Left ventricle myocardium superior (tissue), 1 donor: ENCODE data around the gene KIDINS220. TPM values are rescaled to one million over a fixed set of nuclear protein-coding genes. Genes with fewer than 3 reads are reported as not detected.

ENCODE experiments used
- ATAC-seq: fragments of 200-7000 bp; cut with Tn5 transposase; one replicate; pipeline ENCODE4 v1.9.1; 2020; ENCODE audit warnings: mild to moderate bottlenecking, moderate library complexity
- DNase-seq: peaks from one replicate; pipeline ENCODE4 v3.0.0-alpha.2; 2020
- intact Hi-C: fragments of 100-400 bp; cut with micrococcal nuclease; formaldehyde crosslinking; loops from one replicate; pipeline ENCODE4 v1.11.0; 2022
- total RNA-seq: library from RNA; stranded (reverse); fragmentation: NEBNext Ultra II Directional; extraction: Animal tissue kit (Norgen Biotek cat#: 25700); gene quantifications from one replicate; pipeline ENCODE4 v1.2.1, GENCODE V29; 2021
- donor health status: DM: no; HTN: yes; CAD: no; lungs with severe emphysema.

Gene KIDINS220
- total RNA-seq, 1 donor from 2014 or later = 55.3 TPM

DNA sequence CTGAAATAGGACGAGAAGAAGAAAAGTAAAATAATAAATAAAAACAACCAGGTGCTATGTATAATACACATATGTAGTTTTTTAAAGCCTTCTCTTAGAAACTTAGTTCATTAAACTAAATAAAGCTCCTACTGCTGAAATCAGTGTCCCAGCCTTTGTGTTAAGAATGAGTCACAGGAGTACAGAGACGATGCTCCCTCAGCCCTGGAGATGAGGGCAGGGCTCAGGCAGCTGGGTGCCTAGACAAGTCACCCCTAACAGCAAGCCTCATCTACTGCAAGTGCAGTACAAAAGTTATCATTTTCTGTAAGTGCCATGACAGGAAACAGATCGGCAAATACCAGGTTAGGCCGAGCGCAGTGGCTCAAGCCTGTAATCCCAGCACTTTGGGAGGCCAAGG is 18.2 kb downstream of the KIDINS220 start:
- ATAC-seq = peak; percentile 57
- DNase-seq = no peak
- intact Hi-C loops = no loop called here

DNA sequence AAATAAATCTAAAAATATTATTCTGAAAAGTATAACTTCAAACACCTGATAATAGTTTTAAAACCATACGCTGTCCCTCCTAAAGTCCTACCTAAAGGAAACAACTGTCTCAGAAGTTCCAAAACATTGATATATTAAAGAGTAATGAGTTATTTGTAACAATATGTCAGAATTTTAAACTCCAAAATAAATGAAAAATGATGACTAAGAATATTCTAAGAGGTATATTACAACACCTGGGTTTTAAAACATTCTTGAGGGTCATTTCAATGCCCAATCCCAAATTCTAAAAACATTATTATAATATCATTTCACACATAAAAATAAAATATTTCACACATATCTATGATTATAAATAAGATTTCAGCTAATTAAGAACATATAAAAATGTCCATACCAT is 20.2 kb downstream of the KIDINS220 start:
- DNase-seq (no peak), ATAC-seq (no peak)
- intact Hi-C loops = no loop called here

DNA sequence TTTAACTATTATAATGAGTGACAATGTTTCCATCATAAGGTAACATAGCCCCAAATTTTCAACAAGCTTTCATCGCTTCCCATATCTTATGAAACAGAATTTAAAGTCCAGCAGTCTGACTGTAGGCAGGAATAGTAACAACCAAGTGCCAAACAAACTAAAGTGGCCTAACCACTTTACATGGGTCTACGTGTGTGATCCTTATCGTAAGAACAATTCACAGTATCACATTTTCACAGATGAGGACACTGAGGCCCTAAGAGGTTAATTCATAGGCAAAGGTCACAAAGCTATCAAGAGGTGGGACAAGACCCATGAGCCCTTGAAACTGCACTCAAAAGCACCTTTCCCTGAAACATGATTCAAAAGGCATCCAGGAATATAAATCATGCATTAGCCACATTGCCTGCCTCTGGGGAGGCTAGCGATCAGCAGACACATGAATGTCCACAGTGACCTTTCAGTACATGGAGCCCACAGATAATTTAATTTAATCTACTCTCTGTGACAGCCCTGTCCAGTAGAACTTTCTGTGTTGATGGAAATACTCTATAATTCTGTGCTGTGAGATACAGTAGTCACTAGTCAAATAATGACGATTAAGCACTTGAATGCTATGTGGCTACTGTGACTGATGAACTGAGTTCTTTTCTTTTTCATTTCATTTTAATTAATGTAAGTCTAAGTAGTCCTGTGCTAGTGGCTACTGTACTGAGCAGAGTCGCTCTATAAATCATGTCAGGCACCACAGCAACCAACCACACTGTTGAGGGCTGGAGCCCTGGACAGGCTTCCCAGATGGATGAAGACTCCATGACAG is 30.3 kb downstream of the KIDINS220 start:
- DNase-seq (no peak), ATAC-seq (peak; percentile 46)
- intact Hi-C loops = no loop called here

DNA sequence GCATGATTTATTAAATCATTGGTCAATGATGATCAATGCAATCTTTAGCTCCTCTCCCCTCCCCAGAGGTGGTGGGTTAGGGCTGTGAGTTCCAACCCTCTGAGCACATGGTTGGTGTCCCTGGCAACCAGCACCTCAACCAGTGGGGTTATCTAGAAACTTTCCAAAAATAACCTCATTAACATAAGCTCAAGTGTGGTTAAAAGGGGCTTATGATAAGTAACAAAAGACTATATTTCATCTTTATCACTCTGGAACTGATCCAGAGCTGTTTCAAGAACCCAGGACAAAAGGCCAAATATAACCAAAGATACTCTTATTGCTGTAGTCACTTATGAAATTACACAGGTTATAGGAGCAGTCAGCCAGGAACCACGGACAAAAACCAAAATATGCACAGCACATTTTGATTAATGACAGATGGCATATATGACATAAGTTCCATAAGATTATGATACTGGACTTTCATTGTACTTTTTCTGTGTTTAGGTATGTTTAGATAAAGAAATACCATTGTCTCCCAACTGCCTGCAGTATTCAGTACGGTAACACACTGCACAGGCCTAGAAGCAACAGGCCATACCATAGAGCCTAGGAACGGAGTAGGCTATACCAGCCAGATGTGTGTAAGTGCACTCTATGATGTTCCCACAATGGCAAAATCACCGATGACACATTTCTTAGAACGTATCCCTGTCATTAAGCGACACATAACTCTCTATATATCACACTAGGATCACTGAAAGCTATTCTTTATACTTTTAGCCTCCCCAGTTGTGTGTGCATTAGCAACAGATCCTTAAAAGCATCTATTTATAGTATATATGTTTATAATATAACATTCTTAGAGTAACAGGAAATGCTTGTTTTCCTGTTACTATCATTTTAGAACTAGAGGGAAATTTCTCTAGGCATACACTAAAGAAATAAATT is 31.9 kb downstream of the KIDINS220 start:
- DNase-seq = peak; percentile 55

DNA sequence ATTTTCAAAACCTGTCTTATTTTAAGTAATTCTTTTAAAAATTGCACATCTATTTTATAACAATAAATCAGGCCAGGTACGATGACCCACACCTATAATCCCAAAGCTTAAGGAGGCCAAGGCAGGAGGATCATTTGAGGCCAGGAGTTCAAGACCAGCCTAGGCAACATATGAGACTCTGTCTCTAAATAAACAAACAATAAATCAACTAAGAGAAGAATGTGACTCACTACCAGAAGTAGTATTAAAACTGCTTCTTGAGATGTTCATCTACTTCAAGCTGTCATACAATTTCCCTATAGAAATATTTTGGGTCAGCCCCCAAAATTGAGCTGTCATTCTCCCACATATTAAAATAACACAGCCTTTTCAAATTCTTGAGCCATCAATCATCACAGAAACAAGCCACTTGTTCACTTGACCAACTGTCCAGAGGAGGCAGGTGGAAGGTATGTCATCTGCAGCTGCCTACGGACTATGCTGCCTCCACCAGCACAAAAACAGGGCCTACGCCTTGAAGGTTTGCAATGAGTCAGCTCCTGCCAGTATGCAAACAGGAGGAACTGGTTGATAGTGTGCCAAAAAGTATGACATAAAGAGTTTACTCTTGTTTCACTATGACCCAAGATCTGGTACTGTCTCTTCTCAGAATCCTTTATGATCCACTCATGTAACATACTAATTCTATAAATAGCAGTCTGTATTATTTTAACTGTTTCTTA is 33.6 kb downstream of the KIDINS220 start:
- DNase-seq = no peak

More for the DNA sequence above, 31.9 kb downstream of the KIDINS220 start:
- intact Hi-C loops = no loop called here
- peak; percentile 87 for ATAC-seq

DNA sequence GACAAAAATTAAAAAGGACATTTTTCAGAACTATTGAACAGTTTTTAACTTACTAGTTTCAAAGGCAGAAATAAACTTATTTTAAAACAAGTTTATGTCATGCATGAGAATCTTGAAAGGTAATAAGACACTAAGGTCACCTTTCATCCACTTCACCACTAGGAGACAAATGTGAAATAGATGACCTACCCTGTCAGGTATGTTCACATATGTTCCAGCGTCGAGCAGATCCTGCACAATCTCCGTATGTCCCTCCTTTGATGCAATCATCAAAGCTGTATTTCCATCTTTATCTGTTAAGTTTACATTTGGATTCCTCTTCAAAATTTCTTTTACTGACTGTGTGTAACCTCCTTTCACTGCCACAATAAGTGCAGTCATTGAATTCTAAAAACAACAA is 34.7 kb downstream of the KIDINS220 start:
- DNase-seq (no peak), ATAC-seq (no peak)
- intact Hi-C loops = no loop called here

More for the DNA sequence above, 33.6 kb downstream of the KIDINS220 start:
- intact Hi-C loops = no loop called here
- peak; percentile 46 for ATAC-seq

DNA sequence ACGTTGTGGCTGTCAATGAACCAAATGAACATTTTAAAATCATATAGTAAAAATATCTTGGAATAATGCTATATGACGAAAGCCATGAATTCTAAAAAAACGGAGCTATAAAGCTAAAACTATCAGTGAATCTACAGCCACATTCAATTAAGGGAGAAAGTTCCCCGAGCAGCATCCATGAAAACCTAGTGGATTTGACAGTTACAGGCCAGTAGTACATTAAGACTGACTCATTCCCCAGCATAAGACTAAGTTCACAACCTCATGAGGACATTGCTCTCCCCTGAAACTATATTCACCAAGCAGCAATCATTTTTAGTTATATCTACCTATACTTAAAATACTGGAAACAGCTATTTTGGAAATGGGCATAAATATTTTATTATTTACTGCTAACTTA is 36.6 kb downstream of the KIDINS220 start:
- intact Hi-C loops = no loop called here
- ATAC-seq (no peak), DNase-seq (no peak)

DNA sequence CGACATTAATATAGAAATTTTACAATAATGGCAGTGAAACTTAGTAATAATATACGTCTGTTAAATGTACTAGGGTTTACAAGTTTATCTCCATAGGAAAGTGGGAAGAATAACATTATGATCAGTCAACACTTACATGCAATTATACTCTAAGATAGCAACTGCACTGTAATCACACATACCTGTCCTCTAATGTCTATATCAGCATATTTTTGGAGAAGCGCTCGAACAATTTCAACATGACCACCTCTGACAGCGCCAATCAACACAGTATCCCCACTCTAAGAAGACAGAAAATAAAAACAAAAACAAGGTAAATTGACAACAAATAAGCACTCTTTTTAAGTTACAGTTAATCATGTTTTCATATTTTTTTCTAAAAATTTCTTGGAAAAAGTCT is 37.2 kb downstream of the KIDINS220 start:
- intact Hi-C loops = no loop called here
- ATAC-seq (no peak), DNase-seq (no peak)

DNA sequence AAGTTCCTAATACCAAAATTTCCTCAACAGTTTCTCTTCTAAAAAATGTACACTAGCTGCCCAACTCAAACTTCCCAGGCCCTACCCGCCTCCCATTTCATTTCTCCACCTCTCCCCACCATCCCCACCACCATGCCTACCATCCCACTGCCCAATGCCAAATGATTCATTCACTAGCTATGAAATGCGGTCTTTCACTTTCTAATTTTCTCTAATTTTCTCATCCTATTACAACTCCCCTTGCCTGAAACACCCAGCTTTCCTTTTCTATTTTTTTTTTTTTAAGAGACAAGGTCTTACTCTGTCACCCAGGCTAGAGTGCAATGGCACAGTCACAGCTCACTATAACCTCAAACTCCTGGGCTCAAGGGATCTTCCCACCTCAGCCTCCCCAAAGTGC is 38.4 kb downstream of the KIDINS220 start:
- DNase-seq (no peak), ATAC-seq (no peak)
- intact Hi-C loops = no loop called here

DNA sequence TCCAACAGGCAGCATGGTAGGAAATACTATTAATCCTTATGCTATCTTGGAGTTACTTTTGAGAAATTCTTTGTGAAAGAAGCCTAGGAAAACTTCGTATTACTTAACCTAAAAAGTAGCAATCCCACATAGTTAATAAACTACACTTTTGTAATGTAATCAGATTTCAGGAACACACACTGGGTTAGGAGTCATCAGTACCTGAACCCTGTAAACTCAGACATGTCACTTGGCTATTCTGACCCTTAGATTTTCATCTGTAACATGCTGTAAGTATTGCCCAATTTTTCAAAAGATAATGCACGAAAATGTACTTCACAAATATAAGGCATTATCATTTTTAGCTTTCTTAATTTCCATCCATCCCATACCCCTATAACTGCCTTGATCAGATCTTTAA is 39.0 kb downstream of the KIDINS220 start:
- intact Hi-C loops = no loop called here
- ATAC-seq (no peak), DNase-seq (no peak)

DNA sequence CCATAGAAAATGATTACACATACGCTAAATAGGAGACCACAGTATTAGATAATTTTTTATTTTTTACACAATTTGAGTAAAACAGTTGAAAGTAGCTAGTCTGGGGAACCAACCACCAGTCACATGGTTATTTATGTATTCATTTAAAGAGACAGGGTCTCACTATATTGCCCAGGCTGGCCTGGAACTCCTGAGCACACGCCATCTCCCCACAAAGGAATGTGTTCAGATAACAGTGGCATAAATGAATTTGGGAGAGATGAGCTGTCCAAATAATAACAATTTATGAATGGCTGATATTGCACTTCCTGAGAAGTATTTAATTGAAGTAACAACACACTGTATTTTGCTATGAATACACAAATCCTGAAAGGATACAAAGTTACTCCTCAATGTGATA is 39.7 kb downstream of the KIDINS220 start:
- DNase-seq (no peak), ATAC-seq (no peak)
- intact Hi-C loops = no loop called here

DNA sequence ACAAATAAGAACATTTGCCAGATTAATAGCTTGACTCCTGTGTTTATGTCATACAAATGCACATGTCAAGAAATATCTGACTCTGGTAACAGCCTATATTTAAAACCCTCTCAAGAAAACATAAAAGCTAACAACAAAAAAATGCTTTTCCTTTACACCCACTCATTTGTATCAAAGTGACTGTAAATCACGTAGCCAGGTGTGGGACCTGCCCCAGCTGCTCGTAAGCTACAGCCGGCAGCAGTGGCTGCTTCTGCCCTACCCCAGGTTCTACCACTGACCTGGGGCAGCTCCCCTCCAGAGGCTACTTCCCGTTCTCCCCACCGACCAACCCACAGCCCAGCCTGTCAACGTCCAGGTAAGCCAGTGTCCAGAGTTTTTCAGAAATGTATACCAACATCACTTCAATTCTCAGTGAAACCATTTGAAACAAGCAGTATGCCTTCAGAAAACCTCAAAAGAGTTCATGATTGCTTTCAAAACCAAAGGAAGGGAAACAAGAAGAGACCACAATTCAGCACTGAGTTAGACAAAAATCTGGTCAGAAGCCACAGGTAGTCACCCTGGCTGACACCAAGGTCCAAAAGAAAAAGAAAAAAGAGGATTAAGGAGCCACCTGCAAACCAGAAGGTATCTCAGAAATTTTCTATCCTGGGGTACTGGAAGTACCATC is 40.4 kb downstream of the KIDINS220 start:
- no peak for DNase-seq
- intact Hi-C loops = no loop called here
- ATAC-seq = peak; percentile 38

DNA sequence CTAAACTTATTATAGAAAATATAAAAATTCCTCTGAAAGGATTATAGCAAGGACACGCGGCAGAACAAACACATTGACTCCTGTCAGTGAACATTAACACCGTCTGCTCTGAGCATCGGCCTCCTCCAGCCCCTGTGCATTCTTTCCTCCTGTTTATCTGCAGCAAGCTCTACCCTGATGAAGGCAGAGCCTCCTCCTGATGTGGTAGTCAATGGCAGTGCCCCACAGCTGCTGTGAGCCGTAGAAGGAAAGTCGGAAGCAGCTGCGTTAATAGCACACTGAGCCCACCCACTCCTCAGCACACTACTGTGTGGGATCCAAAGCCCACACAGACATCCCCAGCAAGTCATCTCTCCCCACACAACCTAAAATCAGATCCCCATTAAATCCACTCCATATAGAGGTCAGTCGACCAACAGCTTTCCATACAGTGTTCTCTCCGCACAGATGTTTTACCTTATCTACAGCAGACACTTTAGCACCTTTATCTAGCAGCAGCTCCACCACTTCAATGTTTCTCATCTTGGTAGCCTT is 41.0 kb downstream of the KIDINS220 start:
- DNase-seq = no peak
- peak; percentile 79 for ATAC-seq
- intact Hi-C loops = no loop called here

DNA sequence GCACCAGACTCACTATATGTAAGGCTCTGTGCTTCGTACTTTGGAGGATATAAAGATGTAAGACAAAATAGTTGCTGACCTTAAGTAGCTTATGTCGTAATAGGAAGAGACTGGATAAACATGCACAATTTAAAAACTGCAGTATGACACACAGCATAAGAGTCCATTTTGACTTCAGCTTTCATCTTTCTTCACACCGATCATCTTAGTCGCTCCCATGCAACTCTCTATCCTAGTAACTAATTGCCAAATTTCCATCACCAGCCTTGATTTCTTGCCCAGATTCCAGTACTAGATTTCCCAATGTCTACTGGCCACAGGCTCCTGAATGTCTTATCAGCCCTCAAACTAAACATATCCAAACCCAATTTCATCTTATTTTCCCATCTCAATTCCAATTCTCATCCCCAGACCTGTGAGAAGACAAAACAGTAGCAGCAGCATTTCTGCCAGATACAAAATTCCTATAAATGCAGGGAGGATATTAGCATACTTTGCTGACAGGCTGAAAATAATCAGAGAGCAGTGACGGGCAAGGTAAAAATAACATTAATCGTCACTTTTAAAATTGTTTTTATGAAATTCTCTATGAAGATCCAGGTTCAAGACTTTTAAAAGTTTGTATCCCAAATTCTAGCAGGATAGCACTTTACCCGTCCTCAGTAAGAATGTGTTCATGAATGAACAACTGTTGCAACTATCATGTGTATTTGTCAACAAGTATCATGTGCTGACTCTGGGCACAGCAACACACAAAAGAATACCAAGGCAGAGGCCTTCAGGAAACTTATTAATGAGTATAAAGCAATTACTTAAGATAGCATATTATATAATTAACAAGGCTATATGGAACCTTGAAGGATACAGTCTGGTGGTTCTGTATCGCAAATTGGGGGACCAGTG is 42.2 kb downstream of the KIDINS220 start:
- DNase-seq (no peak), ATAC-seq (peak; percentile 28)
- intact Hi-C loops = no loop called here

DNA sequence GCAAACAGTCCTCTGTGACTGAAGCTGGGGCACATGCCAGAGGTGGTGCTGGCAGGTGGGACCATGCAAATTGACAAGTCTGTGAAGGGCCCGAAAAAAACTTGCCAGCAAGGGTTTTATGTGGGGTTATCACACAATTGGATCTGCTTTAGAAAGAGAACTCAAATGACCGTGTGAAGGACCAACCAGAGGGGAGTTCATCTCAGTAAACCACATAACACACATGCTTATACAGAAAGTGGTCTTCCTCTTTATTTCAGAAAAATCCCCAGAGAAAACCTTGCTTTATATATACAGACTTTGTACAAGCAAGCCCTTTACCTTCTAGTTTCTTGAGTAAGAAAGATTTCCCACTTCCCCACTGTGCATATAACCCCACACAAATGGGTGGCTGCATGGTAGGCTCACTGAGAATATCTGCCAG is 46.7 kb downstream of the KIDINS220 start:
- DNase-seq (no peak), ATAC-seq (no peak)
- intact Hi-C loops = no loop called here

DNA sequence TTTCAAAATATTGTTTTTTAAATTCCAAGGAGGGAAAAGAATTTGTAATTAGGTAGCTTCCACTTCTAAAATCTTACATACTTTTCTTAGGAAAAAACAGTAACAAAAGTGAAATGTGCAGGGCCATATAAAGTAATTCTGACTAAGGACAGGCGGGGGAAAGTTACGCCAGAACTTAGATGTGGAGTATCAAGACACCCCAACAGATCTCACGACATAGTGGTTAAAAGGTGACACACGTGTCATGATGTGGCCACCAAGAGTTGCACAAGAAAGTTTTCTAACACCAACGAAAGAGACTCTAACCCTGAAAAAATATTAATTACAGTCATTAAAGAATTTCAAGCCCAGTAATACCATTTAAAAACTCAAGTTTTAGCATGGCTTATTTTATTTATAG is 51.0 kb downstream of the KIDINS220 start:
- intact Hi-C loops = no loop called here
- ATAC-seq (no peak), DNase-seq (no peak)

DNA sequence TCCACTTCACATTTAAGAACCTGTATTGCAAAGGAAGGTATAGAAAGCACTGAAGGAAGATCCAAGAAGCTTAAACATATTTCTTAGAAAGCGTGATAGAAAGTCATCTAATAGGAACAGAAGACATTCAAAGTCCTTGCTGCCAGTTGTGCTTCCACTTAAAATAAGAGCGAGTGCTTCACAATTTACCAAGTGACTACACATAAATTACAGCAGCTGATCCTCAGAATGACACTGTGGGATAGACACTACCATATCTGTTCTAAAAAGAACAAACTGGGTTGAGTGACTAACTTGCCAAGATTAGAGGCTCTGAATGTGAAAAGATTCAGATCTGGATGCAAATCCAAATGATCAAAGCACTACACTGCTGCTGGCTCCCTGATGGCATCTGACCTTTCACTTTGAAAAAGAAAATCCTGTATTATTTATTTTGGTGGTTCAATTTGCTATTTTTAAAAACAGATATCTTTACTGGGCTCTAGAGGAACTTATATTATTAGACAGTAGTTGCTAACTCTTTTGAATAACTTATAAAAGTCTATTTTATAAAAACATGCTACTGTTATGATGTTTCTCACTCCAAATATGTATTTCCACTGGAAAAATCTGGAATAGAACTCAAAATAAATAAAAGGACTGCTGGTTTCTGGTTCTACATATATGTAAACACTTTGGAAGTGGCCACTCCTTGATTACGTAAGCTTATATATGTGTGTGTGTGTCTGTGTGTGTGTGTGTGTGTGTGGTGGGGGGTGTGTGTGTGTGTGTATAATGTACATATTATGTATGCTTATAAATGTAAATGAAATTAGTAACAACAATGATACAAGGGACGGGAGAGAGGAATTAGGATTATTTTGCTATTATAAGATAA is 57.4 kb downstream of the KIDINS220 start:
- intact Hi-C loops = no loop called here
- DNase-seq (no peak), ATAC-seq (no peak)
